ENCODE data around the gene VARS2.

VARS2 gene

DNA sequence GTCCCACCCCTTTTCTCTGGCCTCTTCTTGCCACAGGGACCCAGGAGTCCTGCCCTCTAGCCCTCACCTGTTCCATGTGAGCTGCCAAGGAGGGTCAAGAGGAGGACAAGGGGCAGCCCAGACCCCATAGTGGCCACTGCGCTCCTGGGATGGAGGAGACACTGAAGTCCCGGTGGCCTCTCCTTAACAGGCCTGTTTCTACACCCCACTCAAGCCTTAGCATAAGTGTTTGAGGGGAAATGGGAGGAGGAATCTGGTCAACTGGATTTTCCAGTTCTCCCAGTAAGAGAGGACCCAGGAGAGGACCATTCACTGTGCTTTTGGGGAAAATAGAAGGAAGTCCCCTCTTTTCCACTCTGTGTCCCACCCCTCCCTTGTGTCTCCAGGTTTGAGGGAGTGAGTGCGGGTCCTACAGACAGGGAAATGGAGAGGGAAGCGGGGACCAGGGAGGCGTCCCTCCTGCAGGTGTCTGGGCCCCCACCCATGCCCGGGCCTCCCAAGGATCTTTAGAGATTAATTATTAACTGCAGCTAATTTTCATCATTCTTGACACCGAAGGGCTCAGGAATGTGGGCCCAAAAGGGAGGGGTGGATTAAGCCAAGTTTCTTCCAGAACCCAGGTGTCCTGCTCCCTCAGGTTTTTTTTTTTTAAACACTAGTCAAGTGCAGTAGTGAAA is 18.1 kb downstream of the VARS2 start, which contains the start of gene SFTA2:
SFTA2 (minus strand) TSS at position 202 of the 677 bp plus-strand sequence; CDS start at position 128, 74 bp downstream.
- DNase-seq: no peak

- DNase-seq: no peak
These were observed 18.8 kb downstream of the VARS2 start for GRCh38 chr6:30932665-30933365.

DNA sequence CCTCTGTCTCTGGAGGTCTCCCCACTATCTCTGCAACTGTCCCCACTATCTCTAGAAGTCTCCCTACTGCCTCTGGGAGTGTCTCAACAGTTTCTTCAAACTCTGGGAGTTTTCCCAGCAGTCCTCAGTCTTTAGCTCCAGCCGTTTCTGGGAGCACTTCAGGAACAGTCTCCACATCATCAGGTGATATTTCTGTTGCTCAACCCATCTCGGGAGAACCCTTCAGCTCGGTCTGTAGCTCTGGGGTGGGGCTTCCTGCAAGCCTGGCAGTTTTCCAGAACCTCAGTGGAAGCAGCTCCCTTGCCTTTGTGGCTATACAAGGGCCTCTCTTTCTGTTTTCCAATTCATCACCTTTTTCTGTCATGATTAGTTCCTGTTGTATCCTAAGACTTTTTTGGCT is 21.0 kb downstream of the VARS2 start:
- DNase-seq: no peak

DNA sequence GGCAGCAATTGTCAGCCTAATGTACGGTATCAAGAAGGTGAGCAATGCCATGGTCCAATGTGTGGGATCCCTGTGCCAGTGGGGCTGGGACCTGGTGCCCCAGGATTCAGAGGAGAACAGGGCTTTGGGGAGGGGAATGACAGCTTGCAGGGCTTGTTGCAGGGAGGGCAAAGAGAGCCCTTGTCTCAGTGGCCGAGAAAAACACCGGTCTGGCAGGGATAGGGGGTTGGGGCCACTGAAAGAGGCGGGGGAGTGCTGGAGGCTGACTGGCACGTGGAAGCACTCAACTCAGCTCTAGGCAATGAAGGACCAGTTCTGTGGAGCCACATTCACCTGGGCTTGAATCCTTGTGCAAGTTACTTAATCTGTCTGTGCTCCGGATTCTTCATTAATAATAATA is 23.2 kb downstream of the VARS2 start:
- DNase-seq: no peak

DNA sequence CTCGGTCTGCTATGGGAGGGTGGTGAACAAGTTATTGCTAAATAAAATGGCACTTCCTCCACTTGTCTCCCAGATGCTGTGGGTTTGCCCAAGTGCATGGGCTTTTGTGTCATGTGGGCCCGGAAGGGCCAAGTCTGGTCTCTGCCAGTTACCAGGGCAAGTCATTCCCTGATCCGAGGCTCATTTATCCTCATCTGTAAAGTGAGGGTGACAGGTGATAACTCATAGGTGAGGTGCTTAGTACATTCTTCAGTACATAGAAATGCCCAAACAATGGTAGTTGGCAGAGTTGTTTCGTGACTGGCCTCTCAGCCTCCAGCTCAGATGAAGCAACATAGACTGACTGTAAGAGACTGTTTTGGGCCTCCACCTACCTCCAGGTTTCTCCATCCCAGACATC is 24.7 kb downstream of the VARS2 start:
- DNase-seq: no peak

- no peak for DNase-seq
These were observed 25.4 kb downstream of the VARS2 start for GRCh38 chr6:30939473-30939872.

DNA sequence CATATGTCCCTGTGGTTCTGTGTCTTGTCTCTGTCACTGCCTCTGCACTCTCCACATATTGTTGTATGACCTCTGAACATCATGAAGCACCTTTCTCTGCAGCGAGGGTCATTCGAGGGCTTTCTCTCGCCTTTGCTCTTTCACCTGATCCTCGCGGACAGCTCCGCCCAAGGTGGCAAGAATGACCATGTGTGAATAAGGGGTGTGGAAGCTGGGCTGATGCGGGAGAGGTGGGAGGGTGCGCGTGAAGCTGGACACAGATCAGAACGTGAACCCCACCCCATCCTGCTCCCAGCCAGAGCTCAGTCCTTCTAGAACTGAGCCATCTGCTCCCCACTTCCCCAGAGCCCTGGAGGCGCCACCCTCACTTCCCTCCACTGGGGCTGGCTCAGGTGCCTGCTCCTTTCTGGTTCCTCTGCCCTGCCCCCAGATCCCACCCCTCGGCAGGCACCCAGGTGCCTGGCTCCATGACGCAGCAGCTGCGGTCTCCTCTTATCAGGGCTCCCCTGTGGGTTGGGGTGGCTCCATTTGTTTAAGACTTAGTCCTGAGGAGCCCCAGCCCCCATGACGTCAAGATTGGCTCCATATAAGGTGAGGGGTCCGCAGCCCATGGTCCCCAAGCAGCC is 26.4 kb downstream of the VARS2 start, which contains the start of gene MUCL3:
MUCL3 (plus strand) TSS at position 613 of the 626 bp plus-strand sequence. CDS start 27 bp downstream, outside the sequence.
- no peak for DNase-seq

DNA sequence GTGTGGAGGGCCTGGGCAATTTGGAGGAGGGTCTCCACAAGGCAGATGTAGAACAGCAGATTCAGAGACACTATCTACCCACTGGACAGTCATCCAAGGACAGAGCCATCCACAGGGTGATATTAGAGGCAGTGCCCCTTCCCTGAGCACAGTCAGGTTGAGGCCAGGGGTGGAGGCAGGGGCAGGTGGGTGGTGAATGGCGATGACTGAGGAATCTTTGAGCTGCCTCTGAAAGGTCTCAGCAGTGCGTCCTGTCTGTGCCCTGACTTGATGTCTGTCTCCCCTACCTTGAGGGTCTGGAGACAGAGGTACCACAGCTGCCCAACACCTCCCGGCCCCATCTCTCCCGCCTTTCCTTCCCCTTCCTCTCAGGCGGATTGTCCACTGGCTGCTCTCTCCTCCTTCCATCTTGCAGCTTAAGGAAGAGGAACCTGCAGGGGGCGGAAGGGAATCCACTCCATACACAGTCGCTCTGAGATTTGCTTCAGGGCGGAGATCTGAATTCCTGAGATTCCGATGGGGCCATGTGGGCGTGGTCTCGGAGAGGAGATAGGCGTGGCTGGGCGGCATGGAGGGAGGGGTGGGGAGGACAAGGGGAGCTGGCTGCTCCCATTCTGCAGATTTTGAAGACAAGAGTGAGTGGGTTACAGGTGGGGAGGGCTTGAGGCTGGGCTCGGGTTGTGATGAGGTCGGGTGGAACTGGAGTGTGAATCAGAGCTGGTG is 28.5 kb downstream of the VARS2 start:
- DNase-seq: no peak

- no peak for DNase-seq
These were observed 30.0 kb downstream of the VARS2 start for GRCh38 chr6:30944051-30944450.

DNA sequence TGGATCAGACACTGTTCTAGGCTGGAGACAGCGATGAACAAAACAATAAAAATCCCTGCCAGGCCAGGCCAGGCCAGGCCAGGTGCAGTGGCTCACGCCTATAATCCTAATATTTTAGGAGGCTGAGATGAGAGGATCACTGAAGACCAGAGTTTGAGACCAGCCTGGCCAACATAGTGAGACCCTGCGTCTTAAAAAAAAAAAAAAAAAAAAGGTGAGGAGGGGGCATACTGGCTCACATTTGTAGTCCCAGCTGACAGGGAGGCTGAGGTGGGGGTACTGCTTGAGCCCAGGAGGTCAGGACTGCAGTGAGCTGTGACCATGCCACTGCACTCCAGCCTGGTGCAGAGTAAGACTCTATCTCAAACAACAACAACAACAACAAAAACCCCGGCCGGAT is 31.2 kb downstream of the VARS2 start:
- DNase-seq: no peak

DNA sequence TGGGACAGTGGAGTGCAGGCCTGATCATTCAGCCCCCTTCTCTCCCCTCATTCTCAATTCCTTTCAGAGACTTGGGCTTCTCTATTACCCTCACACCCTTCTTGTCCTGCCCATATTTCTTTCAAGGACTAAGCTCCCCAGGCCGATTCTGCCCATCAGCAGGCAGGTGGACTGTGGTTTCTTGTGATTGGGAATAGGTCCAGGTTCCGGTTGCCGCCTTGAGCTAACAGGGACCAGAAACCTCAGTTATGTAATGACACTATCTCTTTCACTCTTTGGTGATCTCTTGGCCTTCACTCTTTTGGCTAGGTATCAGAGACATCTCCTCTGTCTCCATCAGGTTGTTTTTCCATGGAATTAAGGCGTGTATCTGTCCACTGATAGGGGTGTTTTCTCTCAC is 33.2 kb downstream of the VARS2 start:
- DNase-seq: no peak

DNA sequence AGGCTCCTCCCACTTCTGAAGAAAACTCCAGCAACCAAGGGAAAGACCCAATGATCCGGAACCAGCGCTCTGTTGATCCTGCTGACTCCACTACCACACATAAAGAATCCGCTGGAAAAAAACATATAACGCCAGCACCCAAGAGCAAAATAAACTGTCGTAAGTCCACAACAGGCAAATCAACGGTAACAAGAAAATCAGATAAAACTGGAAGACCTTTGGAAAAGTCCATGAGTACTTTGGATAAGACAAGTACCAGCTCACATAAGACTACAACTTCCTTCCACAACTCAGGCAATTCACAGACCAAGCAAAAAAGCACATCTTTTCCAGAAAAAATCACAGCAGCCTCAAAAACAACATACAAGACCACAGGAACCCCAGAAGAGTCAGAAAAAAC is 34.8 kb downstream of the VARS2 start:
- no peak for DNase-seq

DNA sequence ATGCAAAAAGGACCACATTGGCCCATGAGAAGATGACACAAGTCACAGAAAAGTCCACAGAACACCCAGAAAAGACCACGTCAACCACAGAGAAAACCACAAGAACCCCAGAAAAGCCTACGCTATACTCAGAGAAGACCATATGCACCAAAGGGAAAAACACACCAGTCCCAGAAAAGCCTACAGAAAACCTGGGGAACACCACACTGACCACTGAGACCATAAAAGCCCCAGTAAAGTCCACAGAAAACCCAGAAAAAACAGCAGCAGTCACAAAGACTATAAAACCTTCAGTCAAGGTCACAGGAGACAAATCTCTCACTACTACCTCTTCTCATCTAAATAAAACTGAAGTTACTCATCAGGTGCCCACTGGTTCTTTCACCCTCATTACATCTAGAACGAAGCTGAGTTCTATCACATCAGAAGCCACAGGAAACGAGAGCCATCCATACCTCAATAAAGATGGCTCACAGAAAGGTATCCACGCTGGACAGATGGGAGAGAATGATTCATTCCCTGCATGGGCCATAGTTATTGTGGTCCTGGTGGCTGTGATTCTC is 38.0 kb downstream of the VARS2 start:
- DNase-seq: no peak

GRCh38 chr6:30954631-30955366 is 40.8 kb downstream of the VARS2 start:
- DNase-seq: no peak

DNA sequence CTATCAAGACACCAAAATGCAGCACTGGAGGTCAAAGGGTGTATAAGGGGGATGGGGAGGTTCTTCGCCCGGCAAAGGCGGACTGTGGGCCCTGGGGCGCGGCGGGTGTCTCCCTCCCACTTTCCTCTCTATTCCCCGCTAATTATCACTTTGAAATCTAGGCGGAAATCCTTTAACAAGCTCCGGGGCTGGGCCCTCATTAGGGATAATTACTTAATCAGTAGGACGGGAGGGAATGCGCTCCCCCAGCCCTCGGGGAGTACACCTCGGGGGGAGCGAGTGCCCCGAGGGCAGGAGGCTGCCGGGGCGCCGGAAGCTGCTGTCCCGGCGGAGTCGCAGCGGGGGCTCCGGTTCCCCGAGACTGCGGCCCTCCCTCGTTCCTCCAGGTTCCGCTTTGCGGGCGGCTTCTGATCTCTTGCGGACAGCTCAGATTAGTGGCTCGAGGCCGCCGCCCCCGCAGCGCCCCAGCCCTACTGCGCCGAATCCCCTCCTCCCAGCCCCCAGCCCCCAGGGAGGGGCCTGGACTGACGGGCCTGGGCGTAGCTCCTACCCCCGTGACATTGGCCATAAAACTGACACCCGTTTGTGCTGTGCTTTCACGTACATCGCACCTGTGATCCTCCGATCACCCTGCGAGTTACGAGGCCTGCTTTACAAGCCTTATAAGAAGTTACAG is 41.5 kb downstream of the VARS2 start:
- DNase-seq: peak; percentile 41 to 67 (median 55)

DNA sequence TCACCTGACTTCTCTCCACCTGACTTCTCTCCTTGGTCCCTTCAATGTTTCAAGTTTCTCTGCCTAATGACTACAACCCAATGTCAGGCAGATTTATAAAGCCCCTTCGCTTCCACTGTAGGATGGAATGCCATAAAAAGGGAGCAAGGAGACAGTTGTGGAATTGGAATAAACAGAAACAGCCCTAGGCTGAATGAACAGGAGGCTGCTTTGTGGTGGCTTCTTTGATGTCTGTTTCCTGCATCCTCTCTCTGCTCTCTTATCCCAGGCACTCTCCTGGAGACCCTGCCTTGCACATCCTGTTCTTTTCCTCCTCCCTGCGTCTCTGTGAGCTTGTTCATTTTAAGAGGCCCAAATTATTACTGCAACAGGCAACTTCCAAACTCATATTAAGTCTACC is 43.7 kb downstream of the VARS2 start:
- DNase-seq: no peak

DNA sequence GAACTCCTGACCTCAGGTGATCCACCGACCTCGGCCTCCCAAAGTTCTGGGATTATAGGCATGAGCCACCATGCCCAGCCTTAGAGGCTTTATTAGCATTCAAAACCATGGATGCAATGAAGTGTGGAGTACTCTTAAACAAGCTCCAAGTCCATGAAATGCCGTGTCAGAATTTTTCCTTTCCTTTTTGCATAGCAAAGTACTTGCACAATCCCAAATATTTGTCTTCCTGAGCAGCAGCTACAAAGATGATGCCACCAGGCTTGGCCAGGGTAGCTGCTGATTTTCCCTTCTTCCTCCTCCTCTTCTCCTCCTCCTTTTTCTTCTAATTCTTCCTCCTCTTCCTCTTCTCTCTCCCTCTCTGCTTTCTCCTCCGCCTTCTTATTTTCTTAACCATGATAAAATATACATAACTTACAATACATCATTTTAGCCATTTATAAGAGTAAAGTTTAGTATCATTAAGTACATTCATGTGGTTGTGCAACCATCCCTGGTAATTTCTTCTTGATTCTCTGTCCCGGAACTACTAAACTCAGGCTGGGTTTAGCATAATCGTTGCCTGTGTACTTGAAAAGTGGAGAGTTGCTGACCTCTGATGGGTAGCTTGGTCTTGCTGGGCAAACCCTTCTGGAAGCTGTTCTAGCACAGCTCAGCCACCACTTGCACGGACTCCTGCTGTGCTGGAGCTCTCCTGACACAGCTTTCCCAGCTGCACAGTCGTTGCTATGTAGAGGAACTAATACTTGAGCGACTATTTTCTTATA is 47.1 kb downstream of the VARS2 start:
- no peak for DNase-seq

- no peak for DNase-seq
These were observed 48.7 kb downstream of the VARS2 start for GRCh38 chr6:30962716-30963115.

GRCh38 chr6:30963641-30964040 is 49.6 kb downstream of the VARS2 start:
- no peak for DNase-seq

DNA sequence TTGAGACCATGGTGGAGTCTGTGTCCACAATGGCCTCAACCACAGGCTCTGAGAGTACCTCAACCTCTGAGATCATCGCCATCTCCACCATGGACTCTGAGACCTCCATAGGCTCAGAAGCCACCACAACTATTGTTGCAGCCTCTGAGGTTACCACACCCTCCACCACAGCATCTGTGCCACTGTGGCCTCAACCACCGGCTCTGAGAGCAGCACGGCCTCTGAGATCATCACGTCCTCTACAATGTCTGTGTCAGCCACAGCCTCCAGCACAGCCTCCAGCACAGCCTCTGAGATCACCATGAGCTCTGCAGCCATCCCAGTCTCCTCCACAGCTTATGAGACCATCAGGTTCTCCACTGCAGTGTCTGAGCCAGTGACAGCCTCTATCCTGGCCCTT is 50.0 kb downstream of the VARS2 start:
- peak in 1 of 5 donors; percentile 27 for DNase-seq

DNA sequence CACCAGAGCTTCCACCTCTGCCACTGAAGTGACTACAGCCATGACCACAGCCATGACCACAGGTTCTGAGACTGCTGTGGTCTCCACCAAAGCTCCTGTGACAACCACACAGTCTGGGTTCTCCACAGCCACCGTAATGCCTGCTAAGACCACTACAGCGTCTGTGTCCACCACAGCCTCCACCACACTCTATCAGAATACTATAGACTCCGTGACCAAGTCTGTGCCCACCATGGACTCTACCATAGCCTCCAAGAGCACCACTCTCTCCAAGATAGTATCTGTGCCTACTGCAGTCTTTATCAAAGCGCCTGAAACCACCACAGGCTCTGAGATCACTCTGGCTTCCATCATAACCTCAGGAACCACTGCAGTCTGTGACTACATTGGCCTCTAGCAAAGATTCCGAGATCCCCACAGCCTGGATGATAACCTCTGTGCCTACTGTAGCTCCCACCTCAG is 51.1 kb downstream of the VARS2 start:
- DNase-seq: no peak

All from T-helper 1 cell (primary cell).